ENCODE data around the gene CASZ1. TPM values are rescaled to one million over a fixed set of nuclear protein-coding genes. Genes with fewer than 3 reads are reported as not detected.
A peak's percentile ranks its signal among the peaks of the same experiment; 100 is the strongest.

CASZ1 gene
- total RNA-seq, 1 donor from 2014 or later, result 9.2 TPM

DNA sequence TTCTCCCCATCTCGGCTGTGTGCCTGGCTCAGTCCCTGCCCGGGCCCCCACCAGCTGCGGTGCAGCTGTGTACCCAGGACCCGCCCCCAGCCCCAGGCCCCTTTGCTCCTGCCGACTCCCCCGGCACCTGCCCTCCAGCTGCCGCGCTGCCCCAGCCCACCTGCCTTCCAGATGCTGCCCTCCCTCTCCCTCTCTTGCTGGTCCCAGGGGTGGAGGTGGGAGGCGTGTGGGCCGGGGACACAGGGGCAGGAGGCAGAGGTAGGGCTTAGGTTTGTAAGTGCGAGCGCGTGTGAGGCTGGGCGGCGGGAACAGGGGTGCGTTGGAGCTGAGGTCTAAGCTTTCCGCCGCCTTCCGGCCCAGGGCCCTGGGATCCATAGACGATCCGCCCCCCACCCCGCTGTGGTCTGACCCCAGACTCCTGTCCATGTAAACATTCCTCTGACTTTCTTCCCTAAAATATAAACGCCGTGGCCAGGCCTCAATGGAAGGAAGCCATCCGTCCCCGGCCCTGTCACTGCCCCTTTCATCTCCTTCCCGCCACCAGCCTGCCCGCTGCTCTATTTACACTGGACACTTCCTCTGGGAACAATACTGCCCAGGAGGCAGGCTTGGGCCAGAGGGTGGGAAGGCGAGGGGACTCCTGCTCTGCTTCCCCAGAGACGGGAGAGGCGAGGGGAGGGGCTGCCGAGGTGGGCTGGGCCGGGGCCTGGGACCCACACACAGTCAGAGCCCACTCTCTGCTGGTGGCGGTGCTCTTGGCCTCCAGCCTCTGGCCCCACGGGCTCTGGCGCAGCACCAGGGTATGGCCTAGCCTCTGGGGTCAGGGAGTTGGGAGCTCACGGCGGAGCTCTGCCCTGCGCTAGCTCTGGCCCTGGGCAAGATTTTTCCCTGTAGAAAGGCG lies 128.3 kb downstream of the CASZ1 start:
- no peak for FAIRE-seq
- H3K36me3 ChIP-seq (ENCODE audit: control insufficient read depth, insufficient read depth, low read length), result peaks cover 5% of the 10 kb centered on the region
- no peaks in the 10 kb centered on the region for H3K27me3 ChIP-seq (ENCODE audit: control insufficient read depth, insufficient read depth, low read length)
- TF ChIP-seq, protein P1, sequence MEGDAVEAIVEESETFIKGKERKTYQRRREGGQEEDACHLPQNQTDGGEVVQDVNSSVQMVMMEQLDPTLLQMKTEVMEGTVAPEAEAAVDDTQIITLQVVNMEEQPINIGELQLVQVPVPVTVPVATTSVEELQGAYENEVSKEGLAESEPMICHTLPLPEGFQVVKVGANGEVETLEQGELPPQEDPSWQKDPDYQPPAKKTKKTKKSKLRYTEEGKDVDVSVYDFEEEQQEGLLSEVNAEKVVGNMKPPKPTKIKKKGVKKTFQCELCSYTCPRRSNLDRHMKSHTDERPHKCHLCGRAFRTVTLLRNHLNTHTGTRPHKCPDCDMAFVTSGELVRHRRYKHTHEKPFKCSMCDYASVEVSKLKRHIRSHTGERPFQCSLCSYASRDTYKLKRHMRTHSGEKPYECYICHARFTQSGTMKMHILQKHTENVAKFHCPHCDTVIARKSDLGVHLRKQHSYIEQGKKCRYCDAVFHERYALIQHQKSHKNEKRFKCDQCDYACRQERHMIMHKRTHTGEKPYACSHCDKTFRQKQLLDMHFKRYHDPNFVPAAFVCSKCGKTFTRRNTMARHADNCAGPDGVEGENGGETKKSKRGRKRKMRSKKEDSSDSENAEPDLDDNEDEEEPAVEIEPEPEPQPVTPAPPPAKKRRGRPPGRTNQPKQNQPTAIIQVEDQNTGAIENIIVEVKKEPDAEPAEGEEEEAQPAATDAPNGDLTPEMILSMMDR (IDR thresholded peaks at IDR 0.05; ENCODE audit: insufficient read depth, low read length, severe bottlenecking), result no peak
- no peak for DNase-seq (ENCODE audit: low read depth)
- H3K4me3 ChIP-seq (ENCODE audit: low read depth, low read length), result no peak overlapping the region

DNA sequence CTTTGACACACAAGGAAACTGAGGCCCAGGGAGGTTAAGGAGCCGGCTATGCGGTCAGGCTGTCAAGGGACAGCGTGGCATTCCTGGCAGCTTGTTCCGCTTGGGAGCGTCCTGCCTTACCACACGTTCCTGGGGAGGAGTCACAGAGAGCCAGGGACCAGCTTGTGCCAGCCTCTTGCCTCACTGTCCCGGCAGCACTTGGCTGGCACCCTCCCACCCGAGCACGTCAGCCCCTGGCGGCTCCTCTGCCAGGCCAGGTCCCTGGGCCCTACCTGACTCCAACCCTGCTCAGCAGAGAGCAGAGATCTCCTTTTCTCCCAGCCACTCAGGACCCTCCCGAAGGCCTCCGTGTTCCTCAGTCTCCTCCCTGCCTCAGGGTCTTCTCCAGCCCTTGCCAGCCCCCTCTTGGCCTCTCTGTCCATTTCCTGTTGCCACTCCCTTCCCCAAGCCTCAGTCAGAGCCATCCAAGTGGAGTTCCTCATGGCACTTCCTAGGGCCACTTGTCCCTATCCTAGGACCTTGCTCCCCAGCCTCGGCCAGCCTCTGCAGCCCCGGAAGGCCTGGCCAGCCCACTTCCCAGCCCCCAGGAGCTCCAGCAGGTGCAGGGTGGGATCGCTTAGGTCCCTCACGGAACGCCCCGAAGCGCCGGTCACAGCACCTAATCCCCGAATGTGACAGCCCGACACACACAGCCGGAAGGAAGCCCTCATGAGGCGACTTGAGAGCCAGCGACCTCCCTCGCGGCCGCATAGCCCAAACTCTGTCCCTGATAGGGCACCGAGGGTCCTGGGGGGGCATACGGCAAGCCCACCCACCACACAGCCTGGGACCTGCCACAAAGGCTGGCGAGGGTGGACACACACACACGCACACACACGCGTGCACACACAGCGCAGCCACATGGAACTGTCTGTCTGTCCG lies 130.3 kb downstream of the CASZ1 start:
- no peak overlapping the region for H3K4me3 ChIP-seq (ENCODE audit: low read depth, low read length)
- FAIRE-seq, result peak; percentile 64
- H3K27me3 ChIP-seq (ENCODE audit: control insufficient read depth, insufficient read depth, low read length), result no peaks in the 10 kb centered on the region
- peaks cover 5% of the 10 kb centered on the region for H3K36me3 ChIP-seq (ENCODE audit: control insufficient read depth, insufficient read depth, low read length)
- TF ChIP-seq, protein P1 (IDR thresholded peaks at IDR 0.05; ENCODE audit: insufficient read depth, low read length, severe bottlenecking), result no peak
- DNase-seq (ENCODE audit: low read depth), result no peak

DNA sequence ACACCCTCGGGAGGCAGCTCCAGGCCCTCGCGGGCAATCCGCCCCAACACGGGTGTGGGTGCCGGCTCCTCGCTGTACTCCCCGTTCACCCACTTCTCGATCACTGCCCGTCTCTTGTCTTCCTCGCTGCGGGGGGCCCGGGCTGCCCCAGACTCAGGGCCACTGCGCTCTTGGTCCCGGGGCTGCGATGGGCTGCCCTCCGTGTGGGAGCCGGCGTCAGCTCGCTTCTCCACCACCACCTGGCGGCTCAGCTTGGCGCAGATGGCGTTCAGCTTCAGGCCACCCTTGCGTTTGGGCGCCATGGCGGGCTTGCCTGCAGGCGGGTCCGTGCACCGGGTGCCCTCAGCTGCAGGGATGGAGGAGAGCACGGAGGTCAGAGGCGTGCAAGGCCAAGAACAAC lies 131.2 kb downstream of the CASZ1 start:
- TF ChIP-seq, protein P1 (IDR thresholded peaks at IDR 0.05; ENCODE audit: insufficient read depth, low read length, severe bottlenecking), result no peak
- Histone ChIP-seq H3K4me3 (ENCODE audit: low read depth, low read length) (no peak overlapping the region), H3K36me3 (ENCODE audit: control insufficient read depth, insufficient read depth, low read length) (peaks cover 5% of the 10 kb centered on the region), H3K27me3 (ENCODE audit: control insufficient read depth, insufficient read depth, low read length) (no peaks in the 10 kb centered on the region)
- FAIRE-seq (no peak), DNase-seq (ENCODE audit: low read depth) (no peak)

DNA sequence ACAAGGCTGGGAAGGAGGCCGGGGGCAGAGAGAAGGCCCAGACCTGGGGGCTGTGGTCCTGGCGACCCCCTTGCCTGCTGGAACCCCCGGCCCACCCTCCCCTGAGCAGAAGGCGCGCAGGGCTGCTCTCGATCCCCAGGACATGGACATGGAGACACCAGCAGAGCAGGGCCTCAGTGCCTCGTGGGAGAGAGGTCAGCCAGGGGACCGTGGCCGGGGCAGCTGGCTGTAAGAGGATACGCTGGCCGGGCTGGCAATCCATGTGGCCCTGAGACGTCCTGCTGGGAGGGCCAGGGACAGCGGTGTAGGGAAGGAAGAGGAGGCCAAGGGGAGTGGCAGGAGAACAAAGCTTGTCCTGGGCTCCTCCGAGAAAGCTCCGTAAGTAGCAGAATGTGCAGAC lies 132.2 kb downstream of the CASZ1 start:
- TF ChIP-seq, protein P1 (IDR thresholded peaks at IDR 0.05; ENCODE audit: insufficient read depth, low read length, severe bottlenecking), result no peak
- Histone ChIP-seq H3K4me3 (ENCODE audit: low read depth, low read length) (no peak overlapping the region), H3K36me3 (ENCODE audit: control insufficient read depth, insufficient read depth, low read length) (peaks cover 7% of the 10 kb centered on the region), H3K27me3 (ENCODE audit: control insufficient read depth, insufficient read depth, low read length) (no peaks in the 10 kb centered on the region)
- DNase-seq (ENCODE audit: low read depth) (no peak), FAIRE-seq (no peak)

DNA sequence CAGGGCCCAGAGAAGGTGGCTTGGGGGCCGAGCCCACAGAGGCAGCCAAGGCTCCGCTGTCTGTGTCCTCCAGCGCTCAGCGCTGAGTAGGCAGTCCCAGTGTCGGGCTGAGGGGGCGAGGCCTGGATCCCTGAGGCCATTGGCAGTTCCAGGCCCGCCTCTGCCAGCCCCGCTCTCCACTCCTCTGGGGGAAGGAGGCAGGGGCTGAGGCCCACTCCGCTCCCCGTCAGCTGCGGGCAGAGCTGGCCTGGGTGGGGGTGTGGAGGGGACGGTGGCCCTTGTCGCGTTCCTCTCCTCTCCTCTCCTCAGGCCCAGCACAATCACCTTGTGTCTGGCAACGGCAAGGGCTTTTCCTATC lies 132.8 kb downstream of the CASZ1 start:
- DNase-seq (ENCODE audit: low read depth), result no peak
- TF ChIP-seq, protein P1 (IDR thresholded peaks at IDR 0.05; ENCODE audit: insufficient read depth, low read length, severe bottlenecking), result no peak
- H3K27me3 ChIP-seq (ENCODE audit: control insufficient read depth, insufficient read depth, low read length), result no peaks in the 10 kb centered on the region
- peaks cover 12% of the 10 kb centered on the region for H3K36me3 ChIP-seq (ENCODE audit: control insufficient read depth, insufficient read depth, low read length)
- FAIRE-seq, result no peak
- no peak overlapping the region for H3K4me3 ChIP-seq (ENCODE audit: low read depth, low read length)

Data from bronchial epithelial cell (primary cell).